LNCaP clone FGC (cell line): Measurements from ENCODE around the gene SHQ1.

Experiments
- DNase-seq: peaks from one replicate; pipeline ENCODE4 v3.0.0-alpha.2; 2011; ENCODE audit warnings: low read depth
- H3K4me3 ChIP-seq: 2 replicates; pipeline ENCODE4 v1.5.1; 2011; ENCODE audit warnings: mild to moderate bottlenecking, low read depth, low read length, control low read depth
- CTCF ChIP-seq: IDR thresholded peaks from 2 replicates; pipeline ENCODE4 v1.5.1; 2012; ENCODE audit warnings: mild to moderate bottlenecking; ENCODE audit not compliant: control insufficient read depth, insufficient read depth; ENCODE audit errors: extremely low read depth

Gene SHQ1

DNA sequence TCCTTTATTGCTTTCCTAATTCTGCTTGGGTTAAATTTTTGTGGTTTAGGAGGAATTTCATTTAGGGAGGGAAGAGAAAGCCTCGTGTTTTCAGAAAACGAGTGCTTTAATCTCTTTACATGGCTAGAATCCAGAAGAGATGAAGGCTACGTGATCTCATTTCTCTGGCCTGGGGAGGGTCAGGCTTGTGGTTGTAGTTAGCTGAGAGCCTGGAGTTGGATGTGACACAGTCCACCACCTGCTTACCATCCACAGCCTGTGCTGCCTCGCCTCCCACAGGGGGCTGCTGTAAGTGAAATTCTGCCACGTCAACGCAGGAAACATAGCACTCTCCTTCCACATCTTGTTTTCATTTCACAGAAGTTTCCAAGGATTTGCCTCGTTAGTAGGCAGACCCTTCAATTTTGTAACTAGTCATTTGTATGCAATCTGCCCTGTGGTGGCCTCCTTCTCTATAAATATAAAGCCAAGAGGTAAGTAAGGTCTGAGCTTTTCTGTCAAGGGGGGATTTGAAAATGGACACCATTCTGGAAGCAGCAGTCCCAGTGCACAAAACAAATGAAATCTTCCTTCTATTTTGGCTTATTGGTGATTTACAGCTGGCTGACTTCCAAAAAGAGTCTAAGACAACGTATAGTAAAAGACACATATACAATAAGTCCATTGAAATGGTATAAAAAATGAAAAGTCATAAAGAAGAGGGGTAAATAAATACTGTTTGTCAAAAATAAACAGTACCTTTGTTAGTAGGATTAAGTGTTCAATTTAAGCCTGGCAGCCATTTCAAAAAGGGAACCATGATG is 43.0 kb upstream of the SHQ1 start:
- no peak overlapping the region for H3K4me3 ChIP-seq
- no peak for TF ChIP-seq CTCF
- DNase-seq, result no peak

GRCh38 chr3:72890166-72890925 is 42.1 kb upstream of the SHQ1 start:
- DNase-seq, result no peak
- no peak overlapping the region for H3K4me3 ChIP-seq
- no peak for TF ChIP-seq CTCF

DNA sequence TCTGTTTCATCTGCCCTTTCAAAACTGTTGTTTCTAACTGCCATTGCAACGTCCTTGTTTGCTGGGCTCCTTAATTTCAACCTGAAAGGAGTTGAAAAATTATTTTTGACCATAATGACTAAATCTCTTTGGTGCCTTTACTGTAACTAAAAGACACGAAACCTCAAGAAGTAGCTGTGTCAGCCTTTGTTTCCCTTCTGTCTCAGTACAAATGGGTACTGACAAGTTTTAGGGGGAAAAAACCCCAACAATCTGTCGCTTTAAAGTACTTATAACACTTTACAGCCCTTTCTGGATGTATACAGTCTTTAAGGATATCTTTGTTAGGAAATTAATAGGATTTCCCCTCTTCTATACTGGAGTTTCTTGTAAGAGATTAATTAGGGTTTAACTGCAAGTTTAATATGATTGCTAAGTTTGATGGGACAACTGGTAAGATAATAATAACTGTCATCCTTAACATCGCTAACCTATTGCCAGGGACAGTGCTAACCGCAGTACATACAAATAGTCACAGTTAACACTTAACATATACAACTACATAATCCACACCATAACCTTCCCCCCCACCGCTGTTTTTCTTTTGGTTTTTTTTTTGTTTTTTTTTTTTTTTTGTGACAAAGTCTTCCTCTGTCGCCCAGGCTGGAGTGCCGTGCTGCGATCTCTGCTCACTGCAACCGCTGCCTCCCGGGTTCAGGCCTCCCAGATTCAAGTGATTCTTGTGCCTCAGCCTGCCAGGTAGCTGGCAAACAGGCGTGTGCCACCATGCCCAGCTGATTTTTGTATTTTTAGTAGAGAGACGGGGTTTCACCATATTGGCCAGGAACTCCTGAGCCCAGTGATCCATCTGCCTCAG is 41.3 kb upstream of the SHQ1 start:
- no peak overlapping the region for H3K4me3 ChIP-seq
- DNase-seq, result no peak

GRCh38 chr3:72888546-72889309 is 40.5 kb upstream of the SHQ1 start:
- TF ChIP-seq CTCF, result no peak
- H3K4me3 ChIP-seq, result peak overlapping the region; percentile 14; the same call in 1 of the 2 replicates
- DNase-seq, result no peak

More for the DNA sequence above, 41.3 kb upstream of the SHQ1 start:
- TF ChIP-seq CTCF, result no peak

DNA sequence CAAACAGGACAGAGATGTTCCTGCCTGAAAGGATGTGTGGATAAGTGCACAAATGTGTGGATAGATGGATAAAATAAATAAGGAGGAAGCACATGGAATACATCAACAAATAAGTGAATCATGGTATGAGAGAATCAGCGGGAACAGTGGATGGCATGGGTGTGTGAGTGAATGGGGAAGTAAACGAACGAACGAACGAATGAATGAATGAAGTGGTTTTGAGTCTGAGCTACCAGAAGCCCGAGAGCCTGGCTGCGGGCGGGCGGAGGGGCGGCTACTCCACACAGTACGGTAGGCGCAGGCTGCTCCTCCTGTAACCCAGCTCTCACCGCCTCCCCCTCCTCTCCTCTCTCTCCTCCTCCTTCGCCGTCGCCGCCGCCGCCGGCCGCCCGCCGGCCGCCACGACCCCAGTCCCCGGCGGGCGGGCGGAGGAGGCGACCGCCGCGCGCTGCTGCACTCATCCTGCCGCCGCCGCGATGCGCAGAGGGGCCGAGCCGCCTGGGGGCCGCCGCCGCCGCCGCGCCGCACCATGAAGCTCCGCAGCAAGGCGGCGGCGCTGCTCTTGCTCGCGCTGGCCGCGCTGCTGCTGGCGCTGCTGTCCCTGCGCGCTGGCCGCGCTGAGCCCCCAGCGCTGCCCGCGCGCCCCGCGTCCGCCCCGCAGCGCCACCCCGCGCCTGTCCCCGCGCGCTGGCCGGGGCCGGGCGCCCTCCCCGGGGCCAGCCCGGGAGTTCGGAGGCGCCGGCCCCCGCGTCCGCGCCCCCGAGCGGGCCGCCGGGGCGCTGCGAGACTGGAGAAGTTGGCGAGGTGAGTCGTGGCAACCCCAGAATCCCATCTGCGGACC is 39.7 kb upstream of the SHQ1 start, which contains the start of gene GXYLT2:
TSS of gene GXYLT2 (plus strand) at position 342 of the 841 bp plus-strand sequence. CDS start at position 530, 188 bp downstream.
- TF ChIP-seq CTCF, result peak; percentile 36; the same call in 1 of the 2 replicates
- no peak for DNase-seq
- H3K4me3 ChIP-seq, result peak within 1 kb of the TSS; percentile 54

- H3K4me3 ChIP-seq, result peak overlapping the region; percentile 54
- no peak for TF ChIP-seq CTCF
- DNase-seq, result no peak
These were observed 39.1 kb upstream of the SHQ1 start for GRCh38 chr3:72887343-72887704.
